ENCODE data around the gene RPS13.
"Not testable (repeated sequence)": the region's sequence is repeated elsewhere in the genome, so short reads cannot be mapped to it uniquely, and the experiment has no call there.

Gene RPS13

DNA sequence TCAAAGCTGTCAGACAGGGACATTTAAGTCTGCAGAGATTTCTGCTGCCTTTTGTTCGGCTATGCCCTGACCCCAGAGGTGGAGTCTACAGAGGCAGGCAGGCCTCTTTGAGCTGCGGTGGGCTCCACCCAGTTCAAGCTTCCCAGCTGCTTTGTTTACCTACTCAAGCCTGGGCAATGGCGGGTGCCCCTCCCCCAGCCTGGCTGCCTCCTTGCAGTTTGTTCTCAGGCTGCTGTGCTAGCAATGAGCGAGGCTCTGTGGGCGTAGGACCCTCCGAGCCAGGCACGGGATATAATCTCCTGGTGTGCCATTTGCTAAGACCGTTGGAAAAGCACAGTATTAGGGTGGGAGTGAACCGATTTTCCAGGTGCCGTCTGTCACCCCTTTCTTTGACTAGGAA, 43.4 kb downstream of the RPS13 start:
- DNase-seq: not testable (repeated sequence)

- DNase-seq: no peak
These were observed 50.9 kb downstream of the RPS13 start for GRCh38 chr11:17026487-17027082.

GRCh38 chr11:17024924-17025323, 52.5 kb downstream of the RPS13 start:
- no peak for DNase-seq
